PFSK-1 (cell line): ENCODE data around the gene NEIL1.

ENCODE experiments used
- FOXP2 ChIP-seq: optimal IDR thresholded peaks from 2 replicates; pipeline ENCODE3; 2011; ENCODE audit warnings: borderline replicate concordance, control low read depth, inconsistent platforms; ENCODE audit not compliant: insufficient read depth; ENCODE audit errors: extremely low read length, extremely low read depth
- POLR2AphosphoS5 ChIP-seq: IDR thresholded peaks from 2 replicates; pipeline ENCODE4 v1.6.1; 2012; ENCODE audit warnings: low read depth, mild to moderate bottlenecking, control low read depth, low read length, moderate library complexity
- REST ChIP-seq, 2 experiments: IDR thresholded peaks; 2 replicates each; pipeline versions ENCODE4 v1.6.1 to v1.8.0; 2011 to 2012; ENCODE audit warnings: low read depth in 2 of 2, low read length in 2 of 2, control low read depth in 1 of 2, inconsistent platforms in 1 of 2, mild to moderate bottlenecking in 1 of 2, moderate library complexity in 1 of 2; ENCODE audit not compliant: insufficient read depth in 1 of 2
- SIN3A ChIP-seq: IDR thresholded peaks from 2 replicates; pipeline ENCODE4 v1.6.1; 2012; ENCODE audit warnings: mild to moderate bottlenecking, low read length, moderate library complexity, borderline replicate concordance; ENCODE audit not compliant: insufficient read depth
- TAF1 ChIP-seq: IDR thresholded peaks from 2 replicates; pipeline ENCODE4 v1.6.1; 2012; ENCODE audit warnings: low read length, control low read depth, borderline replicate concordance; ENCODE audit not compliant: insufficient read depth

NEIL1 gene

GRCh38 chr15:75380773-75381172 is 33.9 kb downstream of the NEIL1 start:
- TF ChIP-seq TAF1: no peak
- no peak for TF ChIP-seq FOXP2
- TF ChIP-seq REST (IDR thresholded peaks at IDR 0.05; ENCODE audit: insufficient read depth in 1 of 2, low read depth in 2 of 2, low read length in 2 of 2): no peak
- no peak for TF ChIP-seq POLR2AphosphoS5
- no peak for TF ChIP-seq SIN3A

GRCh38 chr15:75389791-75390382 is 43.0 kb downstream of the NEIL1 start:
- TF ChIP-seq SIN3A: no peak
- TF ChIP-seq POLR2AphosphoS5: no peak
- TF ChIP-seq REST (IDR thresholded peaks at IDR 0.05; ENCODE audit: insufficient read depth in 1 of 2, low read depth in 2 of 2, low read length in 2 of 2): no peak
- TF ChIP-seq TAF1: no peak
- no peak for TF ChIP-seq FOXP2

- TF ChIP-seq FOXP2 (no peak), REST (IDR thresholded peaks at IDR 0.05; ENCODE audit: insufficient read depth in 1 of 2, low read depth in 2 of 2, low read length in 2 of 2) (no peak), TAF1 (no peak), POLR2AphosphoS5 (no peak), SIN3A (no peak)
Measured at GRCh38 chr15:75397494-75397893, 50.7 kb downstream of the NEIL1 start.

GRCh38 chr15:75403892-75404291 is 57.1 kb downstream of the NEIL1 start:
- TF ChIP-seq FOXP2: no peak
- TF ChIP-seq SIN3A: no peak
- TF ChIP-seq REST (IDR thresholded peaks at IDR 0.05; ENCODE audit: insufficient read depth in 1 of 2, low read depth in 2 of 2, low read length in 2 of 2): no peak
- TF ChIP-seq POLR2AphosphoS5: no peak
- no peak for TF ChIP-seq TAF1
